KMS-11 (cell line): ENCODE measurements around the gene RTL3.

Experiments used
- H2AFZ ChIP-seq: fragments of 200-600 bp; sonication (generic); 2 replicates; pipeline ENCODE4 v1.6.1; 2016; ENCODE audit warnings: antibody characterized with exemption, mixed run types, low read depth
- H3K27ac ChIP-seq: fragments of 200-600 bp; sonication (generic); 2 replicates; pipeline ENCODE4 v1.6.1; 2016; ENCODE audit warnings: mild to moderate bottlenecking, mixed run types
- H3K27me3 ChIP-seq: fragments of 200-600 bp; sonication (generic); 2 replicates; pipeline ENCODE4 v1.6.1; 2017; ENCODE audit warnings: mild to moderate bottlenecking, low read depth, mixed run types, moderate library complexity; ENCODE audit not compliant: insufficient read depth
- H3K36me3 ChIP-seq: fragments of 200-600 bp; sonication (generic); 2 replicates; pipeline ENCODE4 v1.6.1; 2017; ENCODE audit warnings: mild to moderate bottlenecking, mixed run types; ENCODE audit not compliant: insufficient read depth
- H3K4me1 ChIP-seq: fragments of 200-600 bp; sonication (generic); 2 replicates; pipeline ENCODE4 v1.6.1; 2016; ENCODE audit warnings: mild to moderate bottlenecking, low read depth, mixed run types; ENCODE audit not compliant: poor library complexity, severe bottlenecking
- H3K4me2 ChIP-seq: fragments of 200-600 bp; sonication (generic); 2 replicates; pipeline ENCODE4 v1.7.0; 2016; ENCODE audit warnings: mild to moderate bottlenecking, mixed run types
- H3K4me3 ChIP-seq: fragments of 200-600 bp; sonication (generic); IDR thresholded peaks from 2 replicates; pipeline ENCODE4 v1.6.1; 2017; ENCODE audit warnings: low read depth, low read length, mixed read lengths; ENCODE audit not compliant: insufficient read depth
- H3K79me2 ChIP-seq: fragments of 200-600 bp; sonication (generic); 2 replicates; pipeline ENCODE4 v1.6.1; 2016; ENCODE audit warnings: low read depth, mixed run types; ENCODE audit not compliant: insufficient read depth
- H3K9ac ChIP-seq: fragments of 200-600 bp; sonication (generic); 2 replicates; pipeline ENCODE4 v1.6.1; 2016; ENCODE audit warnings: mild to moderate bottlenecking, mixed run types
- H4K20me1 ChIP-seq: fragments of 200-600 bp; sonication (generic); 2 replicates; pipeline ENCODE4 v1.6.1; 2016; ENCODE audit warnings: mild to moderate bottlenecking, mixed run types; ENCODE audit not compliant: insufficient read depth
- CTCF ChIP-seq: fragments of 200-600 bp; sonication (generic); conservative IDR thresholded peaks from 2 replicates; pipeline ENCODE4 v1.6.1; 2017; ENCODE audit warnings: low read depth, mild to moderate bottlenecking, antibody characterized with exemption, low read length, moderate library complexity, mixed read lengths

The RTL3 gene

GRCh38 chrX:78618987-78619386, 40.1 kb downstream of the RTL3 start:
- H3K4me2 ChIP-seq: no peak overlapping the region
- no peak overlapping the region for H3K4me3 ChIP-seq
- H3K27me3 ChIP-seq: no peaks in the 10 kb centered on the region
- no peaks in the 10 kb centered on the region for H3K79me2 ChIP-seq
- no peaks in the 10 kb centered on the region for H3K4me1 ChIP-seq
- H2AFZ ChIP-seq: no peak overlapping the region
- TF ChIP-seq CTCF: no peak
- no peak overlapping the region for H3K27ac ChIP-seq
- H3K9ac ChIP-seq: no peak overlapping the region
- no peaks in the 10 kb centered on the region for H4K20me1 ChIP-seq
- H3K36me3 ChIP-seq: no peaks in the 10 kb centered on the region

GRCh38 chrX:78614264-78614663, 44.9 kb downstream of the RTL3 start:
- no peak overlapping the region for H3K4me3 ChIP-seq
- no peaks in the 10 kb centered on the region for H3K79me2 ChIP-seq
- H3K36me3 ChIP-seq: no peaks in the 10 kb centered on the region
- no peak overlapping the region for H3K4me2 ChIP-seq
- no peak overlapping the region for H3K9ac ChIP-seq
- no peaks in the 10 kb centered on the region for H4K20me1 ChIP-seq
- no peak overlapping the region for H2AFZ ChIP-seq
- no peak for TF ChIP-seq CTCF
- H3K27ac ChIP-seq: no peak overlapping the region
- H3K27me3 ChIP-seq: no peaks in the 10 kb centered on the region
- H3K4me1 ChIP-seq: no peaks in the 10 kb centered on the region
